HEK293 (cell line): ENCODE data around the gene KIAA0753.

Experiments
- CTCF ChIP-seq: fragments of 450-650 bp; formaldehyde crosslinking; IDR thresholded peaks from 2 replicates; pipeline ENCODE4 v1.5.1; 2016; ENCODE audit warnings: missing biosample characterization, missing genetic modification characterization
- MEIS1 ChIP-seq: sonication (generic); formaldehyde crosslinking; IDR thresholded peaks from 2 replicates; pipeline ENCODE4 v1.8.1; 2022; ENCODE audit warnings: missing genetic modification reagents, mild to moderate bottlenecking, borderline replicate concordance
- YY1 ChIP-seq: fragments of 450-650 bp; formaldehyde crosslinking; IDR thresholded peaks from 2 replicates; pipeline ENCODE4 v1.5.1; 2018; ENCODE audit warnings: missing biosample characterization, missing genetic modification characterization
- ZFP41 ChIP-seq: fragments of 450-650 bp; formaldehyde crosslinking; IDR thresholded peaks from 2 replicates; pipeline ENCODE4 v1.5.1; 2016; ENCODE audit warnings: missing biosample characterization, missing genetic modification characterization, borderline replicate concordance
- ZNF121 ChIP-seq: fragments of 450-650 bp; formaldehyde crosslinking; IDR thresholded peaks from 2 replicates; pipeline ENCODE4 v1.5.1; 2016; ENCODE audit warnings: missing biosample characterization, missing genetic modification characterization
- ZNF274 ChIP-seq, 2 experiments: fragments of 200-500 bp in 1 of 2; fragments of 450-650 bp in 1 of 2; sonication (Bioruptor generic) in 1 of 2; formaldehyde crosslinking in 1 of 2; IDR thresholded peaks; 2 replicates each; pipeline versions ENCODE4 v1.5.1 to v1.6.1; 2014 to 2016; ENCODE audit warnings: borderline replicate concordance in 1 of 2, inconsistent platforms in 1 of 2, low read length in 1 of 2, missing biosample characterization in 1 of 2, missing genetic modification characterization in 1 of 2
- ZNF639 ChIP-seq: fragments of 450-650 bp; formaldehyde crosslinking; IDR thresholded peaks from 2 replicates; pipeline ENCODE4 v1.5.1; 2016; ENCODE audit warnings: missing biosample characterization, missing genetic modification characterization

- TF ChIP-seq CTCF (tag by site-specific recombination) (no peak), ZFP41 (tag by site-specific recombination) (no peak), YY1 (tag by site-specific recombination) (no peak), ZNF121 (no peak), ZNF274 (IDR thresholded peaks at IDR 0.05; ENCODE audit: low read length) (no peak), ZNF274 (tag by site-specific recombination; IDR thresholded peaks at IDR 0.05; ENCODE audit: borderline replicate concordance) (no peak), MEIS1 (CRISPR knock-in tag) (no peak), ZNF639 (tag by site-specific recombination) (no peak)
These were observed 86.2 kb downstream of the KIAA0753 start for GRCh38 chr17:6554342-6554741.
